NCI-H1417 (cell line): ENCODE results near the gene WWOX.
A peak's percentile ranks its signal among the peaks of the same experiment; 100 is the strongest.

ENCODE experiments used
- DNase-seq, 3 experiments: peaks; one replicate each; lab custom pipeline; 2025; lab: John Stamatoyannopoulos, UW

WWOX gene

GRCh38 chr16:78225919-78226318, 126.5 kb downstream of the WWOX start:
- no peak for DNase-seq

DNA sequence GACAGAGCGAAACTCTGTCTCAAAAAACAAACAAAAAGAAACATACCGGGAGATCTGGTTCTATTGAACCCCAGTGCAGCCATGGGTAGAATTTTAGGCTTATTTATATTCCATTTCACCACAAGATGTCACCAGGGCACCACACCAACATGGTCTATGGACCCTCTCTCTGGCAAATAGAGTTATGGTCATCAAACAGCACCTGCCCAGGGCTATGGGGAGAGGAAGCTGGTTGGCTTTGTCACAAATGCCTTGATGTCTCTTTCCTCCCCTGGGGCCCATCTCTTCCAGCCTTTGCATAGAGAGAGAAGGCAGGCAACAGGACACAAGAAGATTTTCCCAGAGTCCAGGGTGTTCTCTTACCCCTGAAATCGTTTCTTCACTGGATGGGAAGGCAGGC, 128.4 kb downstream of the WWOX start:
- DNase-seq, result peak in 2 of 3 experiments; percentile 30 to 61

DNA sequence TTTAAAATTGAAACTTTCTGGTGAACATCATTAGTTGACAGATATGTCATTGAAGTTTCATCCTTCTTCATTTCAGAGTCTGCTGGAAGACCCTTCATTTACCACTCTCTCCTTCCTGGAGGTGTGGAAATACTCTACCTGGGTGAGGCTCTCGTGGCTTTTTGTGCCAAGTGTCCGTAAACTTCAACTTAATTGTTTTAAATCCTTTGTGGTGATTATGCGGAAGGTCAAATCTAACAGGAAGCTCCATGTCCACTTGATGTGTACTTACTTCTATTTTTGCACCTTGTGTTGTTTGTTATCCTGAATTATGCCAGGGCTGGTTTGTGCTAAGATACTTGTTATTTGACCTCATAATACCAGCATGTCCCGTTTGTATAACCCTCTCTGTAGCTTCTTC, 129.2 kb downstream of the WWOX start:
- no peak for DNase-seq

DNA sequence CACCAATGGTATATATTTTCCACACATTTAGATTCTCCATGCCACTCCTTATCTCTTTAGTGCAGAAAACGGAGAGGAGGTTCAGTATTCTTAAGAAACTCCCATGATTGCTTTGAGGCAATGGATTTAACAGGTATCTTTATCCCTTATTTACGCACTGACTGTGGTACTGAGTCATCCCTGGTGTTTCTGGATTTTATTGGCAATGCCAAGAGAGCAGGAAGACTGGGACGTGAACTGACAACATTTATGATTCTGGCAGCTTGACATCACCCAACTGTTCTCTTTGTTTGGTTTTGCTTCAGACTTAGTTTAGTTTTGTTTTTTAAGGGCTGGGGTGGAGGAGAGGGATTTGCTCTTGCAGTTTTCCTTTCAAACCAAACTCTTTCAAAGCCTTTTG, 131.4 kb downstream of the WWOX start:
- no peak for DNase-seq

- peak; percentile 32 to 67 (median 45) for DNase-seq
These were observed 135.8 kb downstream of the WWOX start for GRCh38 chr16:78235168-78235800.

GRCh38 chr16:78235876-78236275, 136.4 kb downstream of the WWOX start:
- no peak for DNase-seq

GRCh38 chr16:78237841-78238240, 138.4 kb downstream of the WWOX start:
- no peak for DNase-seq

DNA sequence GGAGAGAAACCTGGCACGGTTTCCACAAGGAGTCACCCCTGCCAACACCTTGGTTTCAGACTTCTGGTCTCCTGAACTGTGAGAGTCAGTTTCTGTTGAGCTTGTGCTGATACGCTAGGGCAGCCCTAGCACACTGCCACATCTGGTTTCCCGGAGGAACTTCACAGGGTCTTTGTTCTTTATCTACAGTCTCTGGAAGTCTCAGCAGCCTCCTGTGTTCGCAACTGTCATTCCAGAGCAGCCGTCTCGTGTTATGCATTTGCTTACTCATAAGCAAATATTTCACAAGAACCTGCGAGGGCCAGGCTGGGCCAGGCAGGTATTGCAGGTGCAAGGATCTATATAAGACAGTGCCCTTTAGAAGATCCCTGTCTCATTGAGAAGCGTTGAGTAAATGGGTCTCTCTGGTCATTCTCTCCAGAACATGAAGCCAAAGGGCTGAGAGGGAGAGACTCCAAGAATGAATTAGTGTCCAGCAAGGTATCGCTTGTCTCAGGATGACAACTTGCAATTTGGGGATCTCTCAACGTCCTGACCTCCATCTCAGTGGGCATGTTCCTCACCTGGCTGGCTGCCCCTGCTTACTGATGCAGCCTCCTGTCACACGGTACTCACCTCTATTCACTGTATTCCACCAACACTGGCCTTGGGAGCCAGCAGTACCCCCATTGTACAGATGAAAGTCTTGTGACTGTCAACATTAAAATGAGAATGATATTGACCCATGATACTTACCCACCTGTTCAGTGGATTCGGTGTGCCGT, 141.2 kb downstream of the WWOX start:
- no peak for DNase-seq

DNA sequence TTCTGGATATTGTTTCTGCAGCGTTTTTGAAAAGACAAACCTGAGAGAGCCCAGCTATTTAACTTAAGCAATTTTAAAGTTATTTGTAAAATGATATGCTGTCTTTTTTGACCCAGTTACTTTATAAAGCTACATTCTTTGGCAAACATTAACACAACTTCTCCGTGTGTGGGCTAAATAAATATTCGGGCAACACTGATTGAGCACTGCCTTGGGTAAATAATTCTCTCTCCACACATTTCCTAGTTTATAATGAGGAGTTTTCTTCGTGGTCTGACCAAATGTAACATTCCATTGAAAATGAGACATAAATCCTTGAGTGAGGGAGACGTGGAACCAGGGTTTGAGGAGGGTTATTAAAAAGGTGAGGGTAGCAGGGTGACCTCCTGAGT, 142.8 kb downstream of the WWOX start:
- DNase-seq, result no peak

GRCh38 chr16:78244131-78244895, 144.9 kb downstream of the WWOX start:
- DNase-seq, result no peak

DNA sequence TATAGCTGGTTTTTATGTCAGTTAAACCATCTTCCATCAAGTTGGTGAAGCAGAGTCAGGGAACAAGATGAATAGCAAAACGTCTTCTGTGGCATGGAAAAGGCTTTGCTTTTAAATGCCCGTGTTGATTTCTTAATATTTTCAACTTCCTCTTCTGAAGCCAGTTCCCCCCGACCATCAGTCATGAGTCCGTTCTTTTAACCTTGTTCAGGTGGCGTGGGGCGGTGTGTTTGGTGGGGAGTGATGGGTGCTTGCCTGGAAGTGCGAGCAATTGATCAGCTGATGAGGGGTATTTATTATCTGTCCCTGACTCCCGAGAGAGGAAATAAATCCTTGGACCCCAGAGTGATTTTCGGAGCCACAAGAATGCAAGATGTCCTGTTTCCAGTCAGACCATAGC, 147.1 kb downstream of the WWOX start:
- no peak for DNase-seq

- peak in 1 of 3 experiments; percentile 43 for DNase-seq
These were observed 149.6 kb downstream of the WWOX start for GRCh38 chr16:78249056-78249455.

- DNase-seq, result no peak
These were observed 150.4 kb downstream of the WWOX start for GRCh38 chr16:78249832-78250231.

- no peak for DNase-seq
These were observed 151.7 kb downstream of the WWOX start for GRCh38 chr16:78251115-78251514.

- DNase-seq, result peak in 1 of 3 experiments; percentile 34
These were observed 153.3 kb downstream of the WWOX start for GRCh38 chr16:78252757-78253156.

DNA sequence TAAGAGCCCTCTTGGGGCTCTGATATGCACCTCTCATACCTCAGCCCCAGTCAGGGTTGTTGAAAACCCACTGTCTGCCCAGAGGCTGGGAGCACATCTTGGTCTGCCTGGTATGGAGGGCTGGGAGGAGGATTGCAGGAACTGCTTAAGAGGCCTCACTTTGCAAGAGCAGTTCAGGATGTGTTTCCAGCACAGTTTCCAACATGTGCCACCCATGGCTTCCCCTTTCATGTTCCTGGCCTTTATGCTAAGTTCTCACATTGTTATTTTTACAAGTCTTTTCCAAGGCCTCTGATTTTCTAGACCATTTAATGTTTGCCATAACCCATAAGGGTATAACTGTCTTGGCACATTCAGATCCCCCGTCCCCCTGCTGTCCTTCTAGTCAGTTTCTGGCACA, 155.4 kb downstream of the WWOX start:
- no peak for DNase-seq

DNA sequence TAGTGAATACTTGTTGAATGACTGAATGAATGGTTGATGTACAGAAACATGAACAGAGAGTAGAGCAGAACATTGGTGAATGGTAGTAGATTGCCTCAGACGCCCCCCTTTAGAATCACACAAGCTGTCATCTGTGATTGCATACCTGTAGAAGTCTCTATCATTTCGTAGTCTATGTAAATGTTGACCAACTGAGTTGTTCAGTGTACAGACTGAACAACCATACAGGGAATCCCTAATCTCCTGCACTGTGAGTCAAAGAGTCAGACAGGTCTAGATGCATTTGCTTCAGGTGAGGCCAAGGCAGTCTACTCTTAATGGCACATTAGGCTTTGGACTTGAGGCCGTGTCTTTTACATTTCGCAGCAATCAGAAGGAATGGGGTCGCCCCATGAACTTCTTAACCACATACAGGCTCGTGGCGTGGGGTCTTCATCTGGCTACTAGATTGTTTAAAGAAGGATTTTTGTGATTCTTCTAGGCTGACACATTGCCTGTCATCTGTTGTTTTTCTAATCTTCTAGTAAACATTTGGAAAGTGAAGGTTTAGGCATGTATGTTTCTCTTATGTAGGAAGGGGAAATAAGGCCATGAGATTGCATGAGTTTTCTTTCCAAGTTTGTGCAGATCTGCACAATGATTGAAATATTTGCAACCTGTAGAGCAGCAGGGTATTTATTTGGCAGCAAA, 157.4 kb downstream of the WWOX start:
- no peak for DNase-seq

- DNase-seq, result peak in 1 of 3 experiments; percentile 34
These were observed 157.9 kb downstream of the WWOX start for GRCh38 chr16:78257376-78257728.

- DNase-seq, result peak in 1 of 3 experiments; percentile 2
These were observed 159.1 kb downstream of the WWOX start for GRCh38 chr16:78258375-78259065.

DNA sequence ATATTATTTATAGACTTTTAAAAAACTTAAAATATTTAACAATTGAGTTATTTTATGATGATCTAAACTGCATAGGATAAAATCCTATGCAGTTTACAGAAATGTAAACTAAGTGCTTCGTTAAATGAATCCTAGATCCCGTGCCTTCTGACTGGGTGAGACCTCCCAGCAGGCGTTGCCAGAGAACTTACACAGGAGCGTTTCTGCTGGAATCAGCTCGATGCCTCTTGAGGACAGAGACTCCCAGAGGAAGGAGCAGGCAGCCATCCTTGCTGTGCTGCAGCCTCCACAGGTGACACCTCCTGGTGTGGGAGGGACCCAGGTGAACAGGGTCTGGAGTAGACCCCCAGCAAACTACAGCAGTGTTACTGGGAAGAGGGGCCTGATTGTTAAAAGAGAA, 160.4 kb downstream of the WWOX start:
- DNase-seq, result no peak

GRCh38 chr16:78264642-78265041, 165.2 kb downstream of the WWOX start:
- no peak for DNase-seq

DNA sequence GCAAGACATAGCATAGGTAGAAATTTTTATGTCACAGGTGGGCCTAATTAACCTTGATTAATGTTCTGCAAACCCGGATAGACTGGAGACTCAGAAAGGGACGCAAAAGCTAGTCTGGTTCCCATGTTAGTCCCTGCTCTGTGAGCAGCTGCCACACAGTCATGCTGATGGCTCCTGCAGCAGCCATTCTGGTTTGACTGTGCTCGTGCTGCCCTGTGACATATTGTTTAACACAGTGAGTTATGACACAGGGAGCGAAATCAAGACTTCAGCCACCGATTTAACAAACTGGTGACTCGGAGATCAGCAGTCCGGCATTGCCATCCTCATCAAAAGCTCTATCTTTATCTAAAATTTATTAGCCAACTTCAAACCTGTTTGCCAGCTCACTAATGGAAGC, 169.8 kb downstream of the WWOX start:
- DNase-seq, result no peak
